HepG2 (cell line): ENCODE data around the gene COL18A1. TPM values are rescaled to one million over a fixed set of nuclear protein-coding genes. Genes with fewer than 3 reads are reported as not detected.

ENCODE experiments used
- GATAD2A ChIP-seq: IDR thresholded peaks from 2 replicates; pipeline ENCODE4 v1.6.1; 2016
- GPBP1L1 ChIP-seq: sonication (generic); formaldehyde crosslinking; IDR thresholded peaks from 2 replicates; pipeline ENCODE4 v1.5.0; 2020; ENCODE audit warnings: mild to moderate bottlenecking, missing genetic modification reagents
- IKZF4 ChIP-seq: sonication (generic); formaldehyde crosslinking; IDR thresholded peaks from 2 replicates; pipeline ENCODE4 v1.5.1; 2020; ENCODE audit warnings: borderline replicate concordance, mild to moderate bottlenecking, low read depth, missing genetic modification reagents; ENCODE audit errors: not compliant biosample characterization
- KLF16 ChIP-seq, 2 experiments: sonication (generic) in 1 of 2; formaldehyde crosslinking in 1 of 2; IDR thresholded peaks; 2 replicates each; pipeline versions ENCODE4 v1.6.1 to v1.8.0; 2016 to 2023; ENCODE audit warnings: missing genetic modification reagents in 2 of 2, missing compliant biosample characterization in 1 of 2
- NFAT5 ChIP-seq: sonication (generic); formaldehyde crosslinking; IDR thresholded peaks from 2 replicates; pipeline ENCODE4 v1.4.0; 2020; ENCODE audit warnings: missing genetic modification reagents
- NFIC ChIP-seq: IDR thresholded peaks from 2 replicates; pipeline ENCODE4 v1.6.1; 2012; ENCODE audit warnings: mild to moderate bottlenecking, low read length, inconsistent platforms
- NFKB2 ChIP-seq: sonication (generic); formaldehyde crosslinking; IDR thresholded peaks from 2 replicates; pipeline ENCODE4 v1.4.0; 2020; ENCODE audit warnings: missing genetic modification reagents, borderline replicate concordance
- NR2F1 ChIP-seq, 2 experiments: fragments of 450-650 bp in 1 of 2; formaldehyde crosslinking in 1 of 2; IDR thresholded peaks; 2 replicates each; pipeline versions ENCODE4 v1.5.0 to v1.6.1; 2016 to 2020; ENCODE audit warnings: mild to moderate bottlenecking in 1 of 2, missing compliant biosample characterization in 1 of 2, missing genetic modification reagents in 1 of 2, moderate library complexity in 1 of 2
- PTBP1 ChIP-seq: fragments of 200-400 bp; formaldehyde crosslinking; IDR thresholded peaks from 2 replicates; pipeline ENCODE4 v1.6.1; 2018; ENCODE audit warnings: low read length, low read depth; ENCODE audit not compliant: poor library complexity, severe bottlenecking
- RERE ChIP-seq: IDR thresholded peaks from 2 replicates; pipeline ENCODE4 v1.6.1; 2016; ENCODE audit warnings: low read depth, missing genetic modification reagents, missing compliant biosample characterization
- ZNF20 ChIP-seq: sonication (generic); formaldehyde crosslinking; IDR thresholded peaks from 2 replicates; pipeline ENCODE4 v1.4.0; 2020; ENCODE audit warnings: mild to moderate bottlenecking, moderate library complexity, missing genetic modification reagents
- ZNF34 ChIP-seq: sonication (generic); formaldehyde crosslinking; IDR thresholded peaks from 2 replicates; pipeline ENCODE4 v1.4.0; 2020; ENCODE audit warnings: mild to moderate bottlenecking, missing genetic modification reagents, borderline replicate concordance
- ZNF569 ChIP-seq: sonication (generic); formaldehyde crosslinking; IDR thresholded peaks from 2 replicates; pipeline ENCODE4 v1.5.0; 2020; ENCODE audit warnings: mild to moderate bottlenecking, missing genetic modification reagents, moderate library complexity, borderline replicate concordance
- ZNF704 ChIP-seq: sonication (generic); formaldehyde crosslinking; IDR thresholded peaks from 2 replicates; pipeline ENCODE4 v1.8.1; 2023; ENCODE audit warnings: mild to moderate bottlenecking, inconsistent platforms, moderate library complexity, missing genetic modification reagents, borderline replicate concordance
- polyA plus RNA-seq, 8 experiments: library from polyadenylated mRNA; depleted of rRNA in 3 of 8; stranded (reverse) in 7 of 8; unstranded in 1 of 8; fragments of >200 nt; fragmentation: Illumina TruSeq in 4 of 8; extraction: Trizol in 4 of 8; gene quantifications; 2 replicates each; pipeline versions ENCODE4 v1.2.1 to v1.2.3, GENCODE V29; 2011 to 2016; ENCODE audit warnings: low read depth in 4 of 8, missing spikeins in 1 of 8, mixed read lengths in 1 of 8; ENCODE audit not compliant: insufficient read depth in 1 of 8
- total RNA-seq, 5 experiments: library from RNA; depleted of rRNA; stranded (reverse); fragments of >200 nt; fragmentation: Illumina TruSeq; extraction: Trizol; gene quantifications; 2 replicates each; pipeline ENCODE4 v1.2.3, GENCODE V29; 2016; ENCODE audit warnings: low read depth in 1 of 5

COL18A1 gene
- total and polyA plus RNA-seq, 2 of the 13 experiments (the other 11 are each of a cell fraction or from before 2014, with no cell fraction given): 79.0 to 102 TPM

- TF ChIP-seq IKZF4 (CRISPR knock-in tag) (peak; percentile 89), NR2F1 (CRISPR knock-in tag; IDR thresholded peaks at IDR 0.05) (peak; percentile 56 to 76; a peak in 3 of 4 replicates), KLF16 (CRISPR knock-in tag; IDR thresholded peaks at IDR 0.05) (peak in 1 of 2 experiments; percentile 78; a peak in 1 of 4 replicates), PTBP1 (no peak), GATAD2A (CRISPR knock-in tag) (peak; percentile 63; the same call in 1 of the 2 replicates), RERE (no peak), ZNF569 (CRISPR knock-in tag) (no peak), NFIC (no peak), ZNF20 (CRISPR knock-in tag) (no peak), GPBP1L1 (CRISPR knock-in tag) (no peak), NFKB2 (CRISPR knock-in tag) (peak; percentile 95; the same call in 1 of the 2 replicates), ZNF34 (CRISPR knock-in tag) (0 out of 2 replicates have a peak, but pooled peaks have one; percentile 86), NFAT5 (peak; percentile 81), ZNF704 (peak; percentile 82; the same call in 1 of the 2 replicates)
Measured at GRCh38 chr21:45555557-45556301, 150.8 kb downstream of the COL18A1 start (continued).
